ENCODE measurements around the gene EMC9. TPM values are rescaled to one million over a fixed set of nuclear protein-coding genes. Genes with fewer than 3 reads are reported as not detected.

The EMC9 gene
- total RNA-seq, 2 donors from 2014 or later: 9.9 to 21.1 TPM

DNA sequence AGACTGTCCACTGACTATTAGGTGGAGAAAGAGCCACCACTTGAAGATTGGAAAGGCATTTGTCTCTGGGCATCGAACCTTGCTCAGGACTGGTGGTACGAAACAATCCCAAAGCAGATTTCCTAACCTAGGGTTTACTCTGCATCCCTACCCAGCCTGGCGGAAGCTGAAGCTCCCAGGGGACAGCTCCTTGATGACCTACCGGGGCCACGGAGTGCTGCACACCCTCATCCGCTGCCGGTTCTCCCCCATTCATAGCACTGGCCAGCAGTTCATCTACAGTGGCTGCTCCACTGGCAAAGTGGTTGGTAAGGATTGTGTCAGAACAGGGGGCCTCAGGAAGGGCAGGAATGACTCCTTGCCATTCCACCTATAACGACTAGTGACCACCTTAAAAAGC lies 20.2 kb downstream of the EMC9 start:
- Histone ChIP-seq H3K27ac (no peak overlapping the region), H3K27me3 (no peaks in the 10 kb centered on the region), H3K9me3 (no peaks in the 10 kb centered on the region), H3K4me1 (peaks cover 21% of the 10 kb centered on the region), H3K4me3 (no peak overlapping the region), H3K36me3 (replicated peaks in 1 of 2; ENCODE audit: insufficient read depth in 1 of 2, low read depth in 2 of 2) (peaks cover 24 to 37% of the 10 kb centered on the region in 2 donors)
- intact Hi-C loops (cut with DNase I): no loop called here
- DNase-seq (no peak), ATAC-seq (no peak)
- 94 to 95% methylated on average over 7 to 8 of the region's 8 CpGs for WGBS, 2 donors
- no peak for TF ChIP-seq POLR2A (IDR thresholded peaks at IDR 0.05)
- TF ChIP-seq, protein P1, sequence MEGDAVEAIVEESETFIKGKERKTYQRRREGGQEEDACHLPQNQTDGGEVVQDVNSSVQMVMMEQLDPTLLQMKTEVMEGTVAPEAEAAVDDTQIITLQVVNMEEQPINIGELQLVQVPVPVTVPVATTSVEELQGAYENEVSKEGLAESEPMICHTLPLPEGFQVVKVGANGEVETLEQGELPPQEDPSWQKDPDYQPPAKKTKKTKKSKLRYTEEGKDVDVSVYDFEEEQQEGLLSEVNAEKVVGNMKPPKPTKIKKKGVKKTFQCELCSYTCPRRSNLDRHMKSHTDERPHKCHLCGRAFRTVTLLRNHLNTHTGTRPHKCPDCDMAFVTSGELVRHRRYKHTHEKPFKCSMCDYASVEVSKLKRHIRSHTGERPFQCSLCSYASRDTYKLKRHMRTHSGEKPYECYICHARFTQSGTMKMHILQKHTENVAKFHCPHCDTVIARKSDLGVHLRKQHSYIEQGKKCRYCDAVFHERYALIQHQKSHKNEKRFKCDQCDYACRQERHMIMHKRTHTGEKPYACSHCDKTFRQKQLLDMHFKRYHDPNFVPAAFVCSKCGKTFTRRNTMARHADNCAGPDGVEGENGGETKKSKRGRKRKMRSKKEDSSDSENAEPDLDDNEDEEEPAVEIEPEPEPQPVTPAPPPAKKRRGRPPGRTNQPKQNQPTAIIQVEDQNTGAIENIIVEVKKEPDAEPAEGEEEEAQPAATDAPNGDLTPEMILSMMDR (IDR thresholded peaks at IDR 0.05): no peak

DNA sequence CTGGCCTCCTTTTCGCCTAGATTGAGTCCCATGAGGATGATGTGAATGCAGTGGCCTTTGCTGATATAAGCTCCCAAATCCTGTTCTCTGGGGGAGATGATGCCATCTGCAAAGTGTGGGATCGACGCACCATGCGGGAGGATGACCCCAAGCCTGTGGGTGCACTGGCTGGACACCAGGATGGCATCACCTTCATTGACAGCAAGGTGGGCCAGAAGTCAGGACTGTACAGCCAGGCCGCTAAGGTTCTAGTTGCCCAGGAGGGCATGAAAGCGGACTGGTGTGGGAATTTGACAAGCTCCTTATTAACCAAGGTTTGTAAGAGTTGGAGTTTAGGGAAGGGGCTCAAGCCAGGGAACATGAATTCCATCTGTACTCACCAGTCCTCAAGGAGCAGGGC lies 21.7 kb downstream of the EMC9 start:
- DNase-seq (no peak), ATAC-seq (no peak)
- Histone ChIP-seq H3K9me3 (no peaks in the 10 kb centered on the region), H3K4me3 (no peak overlapping the region), H3K4me1 (peaks cover 28% of the 10 kb centered on the region), H3K27me3 (no peaks in the 10 kb centered on the region), H3K36me3 (replicated peaks in 1 of 2; ENCODE audit: insufficient read depth in 1 of 2, low read depth in 2 of 2) (peaks cover 24 to 37% of the 10 kb centered on the region in 2 donors), H3K27ac (no peak overlapping the region)
- 94 to 95% methylated on average over 6 of the region's 6 CpGs for WGBS, 2 donors
- intact Hi-C loops (cut with DNase I): no loop called here
- TF ChIP-seq, protein P1 (IDR thresholded peaks at IDR 0.05): no peak
- TF ChIP-seq POLR2A (IDR thresholded peaks at IDR 0.05): no peak

DNA sequence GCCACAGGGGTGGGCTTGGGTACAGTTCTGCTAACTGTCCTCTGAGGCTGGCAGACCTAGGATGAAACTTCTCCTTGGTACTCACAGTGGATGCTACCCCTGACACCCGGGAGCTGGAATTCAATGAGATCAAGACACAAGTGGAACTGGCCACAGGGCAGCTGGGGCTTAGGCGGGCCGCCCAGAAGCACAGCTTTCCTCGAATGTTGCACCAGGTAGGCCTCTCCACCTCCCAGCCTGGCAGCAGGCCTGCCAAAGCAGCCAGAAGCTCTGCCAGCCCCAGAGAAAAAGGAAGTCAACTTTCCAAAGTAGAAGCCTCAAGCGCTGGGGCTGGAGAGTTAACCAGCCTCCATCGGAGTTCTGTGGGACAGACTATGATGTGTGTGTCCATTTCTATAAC lies 24.2 kb downstream of the EMC9 start:
- Histone ChIP-seq H3K9me3 (no peaks in the 10 kb centered on the region), H3K36me3 (replicated peaks in 1 of 2; ENCODE audit: insufficient read depth in 1 of 2, low read depth in 2 of 2) (peaks cover 24% of the 10 kb centered on the region in 2 donors), H3K27me3 (no peaks in the 10 kb centered on the region), H3K27ac (peak overlapping the region in 1 of 4 donors; percentile 4), H3K4me3 (no peak overlapping the region), H3K4me1 (peaks cover 34% of the 10 kb centered on the region)
- intact Hi-C loops (cut with DNase I): no loop called here
- WGBS, 2 donors: 39 to 49% methylated on average over 6 of the region's 6 CpGs
- DNase-seq (peak; percentile 54 to 77 (median 64)), ATAC-seq (no peak)
- TF ChIP-seq, protein P1 (IDR thresholded peaks at IDR 0.05): no peak
- peak in 2 of 3 donors; percentile 11 to 12 for TF ChIP-seq POLR2A (IDR thresholded peaks at IDR 0.05)

DNA sequence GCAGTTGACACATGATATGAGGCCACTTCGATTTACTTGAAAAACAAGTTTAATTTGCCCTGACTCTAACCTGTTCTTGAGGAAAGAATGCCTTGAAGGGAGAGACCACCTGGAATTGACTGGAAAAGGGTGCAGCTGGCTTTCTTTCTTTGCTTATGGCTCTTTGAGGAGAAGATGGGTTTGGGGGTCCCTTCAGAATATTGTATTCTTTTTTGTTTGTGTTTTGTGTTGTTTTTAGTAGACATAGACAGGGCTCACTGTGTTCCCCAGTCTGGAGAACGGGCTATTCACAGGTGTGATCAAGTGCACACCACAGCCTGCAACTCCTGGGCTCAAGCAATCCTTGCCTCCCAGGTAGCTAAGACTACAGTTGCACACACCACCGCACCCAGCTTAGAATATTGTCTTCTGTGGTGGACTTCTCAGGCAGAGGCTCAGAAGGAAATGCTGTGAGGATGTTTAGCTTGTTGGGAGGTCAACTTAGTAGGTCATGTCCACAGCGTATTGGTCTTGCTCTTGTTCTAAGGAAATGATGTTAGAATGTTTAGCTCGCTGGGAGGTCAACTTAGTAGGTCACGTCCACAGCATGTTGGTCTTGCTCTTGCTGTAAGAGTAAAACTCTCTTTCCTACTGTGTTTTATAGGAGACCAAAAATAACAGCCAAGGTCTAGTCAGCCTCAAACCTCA lies 25.1 kb downstream of the EMC9 start:
- intact Hi-C loops (cut with DNase I): no loop called here
- Histone ChIP-seq H3K4me3 (peak overlapping the region; percentile 45 to 68), H3K27me3 (no peaks in the 10 kb centered on the region), H3K9me3 (no peaks in the 10 kb centered on the region), H3K36me3 (replicated peaks in 1 of 2; ENCODE audit: insufficient read depth in 1 of 2, low read depth in 2 of 2) (peaks cover 17 to 20% of the 10 kb centered on the region in 2 donors), H3K27ac (peak overlapping the region in 3 of 4 donors; percentile 99 to 100 (median 99)), H3K4me1 (peaks cover 35% of the 10 kb centered on the region)
- ATAC-seq (no peak), DNase-seq (no peak)
- WGBS, 2 donors: 28 to 38% methylated on average over 6 of the region's 6 CpGs
- TF ChIP-seq, protein P1 (IDR thresholded peaks at IDR 0.05): no peak
- no peak for TF ChIP-seq POLR2A (IDR thresholded peaks at IDR 0.05)
